GM04504 (cell line): ENCODE data around the gene POU2F1.

ENCODE experiments used
- DNase-seq: peaks from one replicate; pipeline ENCODE4 v3.0.0-alpha.2; 2012; ENCODE audit warnings: low read depth

POU2F1 gene

GRCh38 chr1:167467752-167468151 lies 247.1 kb downstream of the POU2F1 start:
- no peak for DNase-seq

- DNase-seq = no peak
Observed at GRCh38 chr1:167469280-167469965, 248.7 kb downstream of the POU2F1 start.

- DNase-seq = no peak
Observed at GRCh38 chr1:167471568-167471967, 250.9 kb downstream of the POU2F1 start.

- no peak for DNase-seq
Observed at GRCh38 chr1:167472752-167473521, 252.3 kb downstream of the POU2F1 start.

- DNase-seq = no peak
Observed at GRCh38 chr1:167473761-167474160, 253.1 kb downstream of the POU2F1 start.

- DNase-seq = no peak
Observed at GRCh38 chr1:167474191-167474641, 253.5 kb downstream of the POU2F1 start.

GRCh38 chr1:167476061-167476460 lies 255.4 kb downstream of the POU2F1 start:
- DNase-seq = no peak
